ENCODE measurements around the gene ZSWIM5.
"Not testable (repeated sequence)": the region's sequence is repeated elsewhere in the genome, so short reads cannot be mapped to it uniquely, and the experiment has no call there.

ZSWIM5 gene

GRCh38 chr1:45230537-45230936 is 24.1 kb upstream of the ZSWIM5 start:
- no peaks in the 10 kb centered on the region for H3K4me1 ChIP-seq (ENCODE audit: control insufficient read depth in 5 of 5, insufficient read depth in 5 of 5, low read length in 5 of 5)
- no peak overlapping the region for H3K27ac ChIP-seq (ENCODE audit: low read depth, low read length)
- no peak overlapping the region for H3K9ac ChIP-seq (ENCODE audit: low read length in 5 of 5)
- H3K4me3 ChIP-seq (ENCODE audit: low read depth in 1 of 5, low read length in 5 of 5), result no peak overlapping the region
- H3K27me3 ChIP-seq (ENCODE audit: control insufficient read depth in 5 of 5, insufficient read depth in 4 of 5, low read length in 5 of 5), result no peaks in the 10 kb centered on the region
- H3K9me3 ChIP-seq (ENCODE audit: control insufficient read depth in 5 of 5, low read length in 5 of 5), result no peaks in the 10 kb centered on the region
- no peaks in the 10 kb centered on the region for H3K36me3 ChIP-seq (ENCODE audit: control insufficient read depth in 5 of 5, insufficient read depth in 5 of 5, low read length in 5 of 5)

GRCh38 chr1:45225598-45225997 is 19.2 kb upstream of the ZSWIM5 start:
- Histone ChIP-seq H3K4me3 (ENCODE audit: low read depth in 1 of 5, low read length in 5 of 5) (no peak overlapping the region), H3K27me3 (ENCODE audit: control insufficient read depth in 5 of 5, insufficient read depth in 4 of 5, low read length in 5 of 5) (no peaks in the 10 kb centered on the region), H3K4me1 (ENCODE audit: control insufficient read depth in 5 of 5, insufficient read depth in 5 of 5, low read length in 5 of 5) (no peaks in the 10 kb centered on the region), H3K9ac (ENCODE audit: low read length in 5 of 5) (no peak overlapping the region), H3K9me3 (ENCODE audit: control insufficient read depth in 5 of 5, low read length in 5 of 5) (peaks cover 0 to 2% (median 0%) of the 10 kb centered on the region in 5 donors), H3K27ac (ENCODE audit: low read depth, low read length) (no peak overlapping the region), H3K36me3 (ENCODE audit: control insufficient read depth in 5 of 5, insufficient read depth in 5 of 5, low read length in 5 of 5) (no peaks in the 10 kb centered on the region)

GRCh38 chr1:45223710-45224109 is 17.3 kb upstream of the ZSWIM5 start:
- H3K4me3 ChIP-seq (ENCODE audit: low read depth in 1 of 5, low read length in 5 of 5), result not testable (repeated sequence)

GRCh38 chr1:45221716-45222115 is 15.3 kb upstream of the ZSWIM5 start:
- Histone ChIP-seq H3K27me3 (ENCODE audit: control insufficient read depth in 5 of 5, insufficient read depth in 4 of 5, low read length in 5 of 5) (peaks cover 0 to 3% (median 0%) of the 10 kb centered on the region in 5 donors), H3K9me3 (ENCODE audit: control insufficient read depth in 5 of 5, low read length in 5 of 5) (peaks cover 0 to 2% (median 0%) of the 10 kb centered on the region in 5 donors), H3K9ac (ENCODE audit: low read length in 5 of 5) (no peak overlapping the region), H3K4me3 (ENCODE audit: low read depth in 1 of 5, low read length in 5 of 5) (no peak overlapping the region), H3K4me1 (ENCODE audit: control insufficient read depth in 5 of 5, insufficient read depth in 5 of 5, low read length in 5 of 5) (no peaks in the 10 kb centered on the region), H3K36me3 (ENCODE audit: control insufficient read depth in 5 of 5, insufficient read depth in 5 of 5, low read length in 5 of 5) (no peaks in the 10 kb centered on the region), H3K27ac (ENCODE audit: low read depth, low read length) (no peak overlapping the region)

More at GRCh38 chr1:45223710-45224109, 17.3 kb upstream of the ZSWIM5 start:
- not testable (repeated sequence) for H3K27ac ChIP-seq (ENCODE audit: low read depth, low read length); H3K4me1 ChIP-seq (ENCODE audit: control insufficient read depth in 5 of 5, insufficient read depth in 5 of 5, low read length in 5 of 5); H3K9me3 ChIP-seq (ENCODE audit: control insufficient read depth in 5 of 5, low read length in 5 of 5); H3K36me3 ChIP-seq (ENCODE audit: control insufficient read depth in 5 of 5, insufficient read depth in 5 of 5, low read length in 5 of 5); H3K27me3 ChIP-seq (ENCODE audit: control insufficient read depth in 5 of 5, insufficient read depth in 4 of 5, low read length in 5 of 5); H3K9ac ChIP-seq (ENCODE audit: low read length in 5 of 5)

GRCh38 chr1:45216861-45217260 is 10.5 kb upstream of the ZSWIM5 start:
- Histone ChIP-seq H3K4me1 (ENCODE audit: control insufficient read depth in 5 of 5, insufficient read depth in 5 of 5, low read length in 5 of 5) (no peaks in the 10 kb centered on the region), H3K36me3 (ENCODE audit: control insufficient read depth in 5 of 5, insufficient read depth in 5 of 5, low read length in 5 of 5) (no peaks in the 10 kb centered on the region), H3K27ac (ENCODE audit: low read depth, low read length) (no peak overlapping the region), H3K4me3 (ENCODE audit: low read depth in 1 of 5, low read length in 5 of 5) (no peak overlapping the region), H3K9me3 (ENCODE audit: control insufficient read depth in 5 of 5, low read length in 5 of 5) (no peaks in the 10 kb centered on the region), H3K27me3 (ENCODE audit: control insufficient read depth in 5 of 5, insufficient read depth in 4 of 5, low read length in 5 of 5) (peaks cover 0 to 3% (median 0%) of the 10 kb centered on the region in 5 donors), H3K9ac (ENCODE audit: low read length in 5 of 5) (no peak overlapping the region)

- Histone ChIP-seq H3K27ac (ENCODE audit: low read depth, low read length) (no peak overlapping the region), H3K9me3 (ENCODE audit: control insufficient read depth in 5 of 5, low read length in 5 of 5) (no peaks in the 10 kb centered on the region), H3K27me3 (ENCODE audit: control insufficient read depth in 5 of 5, insufficient read depth in 4 of 5, low read length in 5 of 5) (peaks cover 0 to 3% (median 0%) of the 10 kb centered on the region in 5 donors), H3K4me1 (ENCODE audit: control insufficient read depth in 5 of 5, insufficient read depth in 5 of 5, low read length in 5 of 5) (no peaks in the 10 kb centered on the region), H3K9ac (ENCODE audit: low read length in 5 of 5) (no peak overlapping the region), H3K4me3 (ENCODE audit: low read depth in 1 of 5, low read length in 5 of 5) (no peak overlapping the region), H3K36me3 (ENCODE audit: control insufficient read depth in 5 of 5, insufficient read depth in 5 of 5, low read length in 5 of 5) (no peaks in the 10 kb centered on the region)
Observed at GRCh38 chr1:45216200-45216541, 9.8 kb upstream of the ZSWIM5 start.

GRCh38 chr1:45215485-45216199 is 9.2 kb upstream of the ZSWIM5 start:
- no peaks in the 10 kb centered on the region for H3K9me3 ChIP-seq (ENCODE audit: control insufficient read depth in 5 of 5, low read length in 5 of 5)
- no peak overlapping the region for H3K4me3 ChIP-seq (ENCODE audit: low read depth in 1 of 5, low read length in 5 of 5)
- H3K9ac ChIP-seq (ENCODE audit: low read length in 5 of 5), result no peak overlapping the region
- H3K27me3 ChIP-seq (ENCODE audit: control insufficient read depth in 5 of 5, insufficient read depth in 4 of 5, low read length in 5 of 5), result peaks cover 0 to 3% (median 0%) of the 10 kb centered on the region in 5 donors
- H3K27ac ChIP-seq (ENCODE audit: low read depth, low read length), result no peak overlapping the region
- H3K36me3 ChIP-seq (ENCODE audit: control insufficient read depth in 5 of 5, insufficient read depth in 5 of 5, low read length in 5 of 5), result no peaks in the 10 kb centered on the region
- no peaks in the 10 kb centered on the region for H3K4me1 ChIP-seq (ENCODE audit: control insufficient read depth in 5 of 5, insufficient read depth in 5 of 5, low read length in 5 of 5)

GRCh38 chr1:45213892-45214291 is 7.5 kb upstream of the ZSWIM5 start:
- no peaks in the 10 kb centered on the region for H3K9me3 ChIP-seq (ENCODE audit: control insufficient read depth in 5 of 5, low read length in 5 of 5)
- H3K36me3 ChIP-seq (ENCODE audit: control insufficient read depth in 5 of 5, insufficient read depth in 5 of 5, low read length in 5 of 5), result no peaks in the 10 kb centered on the region
- H3K27ac ChIP-seq (ENCODE audit: low read depth, low read length), result no peak overlapping the region

GRCh38 chr1:45211076-45211475 is 4.7 kb upstream of the ZSWIM5 start:
- H3K27ac ChIP-seq (ENCODE audit: low read depth, low read length), result no peak overlapping the region

More at GRCh38 chr1:45213892-45214291, 7.5 kb upstream of the ZSWIM5 start:
- Histone ChIP-seq H3K4me3 (ENCODE audit: low read depth in 1 of 5, low read length in 5 of 5) (no peak overlapping the region), H3K4me1 (ENCODE audit: control insufficient read depth in 5 of 5, insufficient read depth in 5 of 5, low read length in 5 of 5) (no peaks in the 10 kb centered on the region), H3K27me3 (ENCODE audit: control insufficient read depth in 5 of 5, insufficient read depth in 4 of 5, low read length in 5 of 5) (peaks cover 0 to 3% (median 2%) of the 10 kb centered on the region in 5 donors), H3K9ac (ENCODE audit: low read length in 5 of 5) (no peak overlapping the region)

GRCh38 chr1:45206808-45207623 is 611 bp upstream of the ZSWIM5 start:
- Histone ChIP-seq H3K4me1 (ENCODE audit: control insufficient read depth in 5 of 5, insufficient read depth in 5 of 5, low read length in 5 of 5) (peaks cover 2 to 19% (median 13%) of the 10 kb centered on the region in 5 donors), H3K9me3 (ENCODE audit: control insufficient read depth in 5 of 5, low read length in 5 of 5) (no peaks in the 10 kb centered on the region), H3K27ac (ENCODE audit: low read depth, low read length) (no peak overlapping the region), H3K9ac (ENCODE audit: low read length in 5 of 5) (peak overlapping the region in 4 of 5 donors; percentile 25 to 68 (median 33)), H3K4me3 (ENCODE audit: low read depth in 1 of 5, low read length in 5 of 5) (peak overlapping the region; percentile 77 to 93 (median 82)), H3K36me3 (ENCODE audit: control insufficient read depth in 5 of 5, insufficient read depth in 5 of 5, low read length in 5 of 5) (no peaks in the 10 kb centered on the region), H3K27me3 (ENCODE audit: control insufficient read depth in 5 of 5, insufficient read depth in 4 of 5, low read length in 5 of 5) (peaks cover 0 to 5% (median 3%) of the 10 kb centered on the region in 5 donors)

More at GRCh38 chr1:45211076-45211475, 4.7 kb upstream of the ZSWIM5 start:
- no peaks in the 10 kb centered on the region for H3K9me3 ChIP-seq (ENCODE audit: control insufficient read depth in 5 of 5, low read length in 5 of 5)
- H3K4me3 ChIP-seq (ENCODE audit: low read depth in 1 of 5, low read length in 5 of 5), result no peak overlapping the region
- no peaks in the 10 kb centered on the region for H3K36me3 ChIP-seq (ENCODE audit: control insufficient read depth in 5 of 5, insufficient read depth in 5 of 5, low read length in 5 of 5)
- H3K4me1 ChIP-seq (ENCODE audit: control insufficient read depth in 5 of 5, insufficient read depth in 5 of 5, low read length in 5 of 5), result peaks cover 0 to 8% (median 6%) of the 10 kb centered on the region in 5 donors
- no peak overlapping the region for H3K9ac ChIP-seq (ENCODE audit: low read length in 5 of 5)
- peaks cover 0 to 5% (median 3%) of the 10 kb centered on the region in 5 donors for H3K27me3 ChIP-seq (ENCODE audit: control insufficient read depth in 5 of 5, insufficient read depth in 4 of 5, low read length in 5 of 5)
